Measurements from ENCODE around the gene ECE1. TPM values are rescaled to one million over a fixed set of nuclear protein-coding genes. Genes with fewer than 3 reads are reported as not detected.
"Not testable (repeated sequence)": the region's sequence is repeated elsewhere in the genome, so short reads cannot be mapped to it uniquely, and the experiment has no call there.

The ECE1 gene
- total and polyA plus RNA-seq, 4 donors: 12.1 to 155 (median 123) TPM

- ATAC-seq (ENCODE audit: low FRiP score): no peak
- Histone ChIP-seq H3K4me1 (ENCODE audit: control insufficient read depth in 1 of 2, insufficient read depth in 2 of 2, low read length in 2 of 2) (no peaks in the 10 kb centered on the region), H3K27ac (ENCODE audit: low read depth in 1 of 2, low read length in 2 of 2) (no peak overlapping the region), H3K36me3 (ENCODE audit: control insufficient read depth in 1 of 2, insufficient read depth in 2 of 2, low read length in 1 of 2) (no peaks in the 10 kb centered on the region), H3K4me3 (ENCODE audit: low read length in 2 of 2) (no peak overlapping the region), H3K9me3 (ENCODE audit: control insufficient read depth, low read length) (no peaks in the 10 kb centered on the region), H3K27me3 (ENCODE audit: control insufficient read depth in 1 of 2, insufficient read depth in 2 of 2, low read length in 1 of 2) (no peaks in the 10 kb centered on the region)
- DNase-seq: no peak
- intact Hi-C loops (cut with DNase I): no loop called here
- 87 to 88% methylated on average over 1 of the region's 1 CpG for WGBS, 2 donors
Measured at GRCh38 chr1:21189906-21190500, 100.3 kb downstream of the ECE1 start.

- H3K36me3 ChIP-seq (ENCODE audit: control insufficient read depth in 1 of 2, insufficient read depth in 2 of 2, low read length in 1 of 2): no peaks in the 10 kb centered on the region
Measured at GRCh38 chr1:21189421-21189820, 100.8 kb downstream of the ECE1 start.

GRCh38 chr1:21188235-21188634, 102.0 kb downstream of the ECE1 start:
- DNase-seq: peak in 1 of 2 donors; percentile 22
- no peak for ATAC-seq (ENCODE audit: low FRiP score)
- intact Hi-C loops (cut with DNase I): no loop called here

More at GRCh38 chr1:21189421-21189820, 100.8 kb downstream of the ECE1 start:
- no peaks in the 10 kb centered on the region for H3K9me3 ChIP-seq (ENCODE audit: control insufficient read depth, low read length)
- H3K27ac ChIP-seq (ENCODE audit: low read depth in 1 of 2, low read length in 2 of 2): no peak overlapping the region
- no peaks in the 10 kb centered on the region for H3K4me1 ChIP-seq (ENCODE audit: control insufficient read depth in 1 of 2, insufficient read depth in 2 of 2, low read length in 2 of 2)
- WGBS, 2 donors: 47 to 50% methylated on average over 3 of the region's 3 CpGs
- intact Hi-C loops (cut with DNase I): no loop called here
- H3K27me3 ChIP-seq (ENCODE audit: control insufficient read depth in 1 of 2, insufficient read depth in 2 of 2, low read length in 1 of 2): no peaks in the 10 kb centered on the region
- DNase-seq: no peak
- H3K4me3 ChIP-seq (ENCODE audit: low read length in 2 of 2): no peak overlapping the region
- ATAC-seq (ENCODE audit: low FRiP score): no peak

GRCh38 chr1:21185221-21185731, 105.0 kb downstream of the ECE1 start:
- H3K4me1 ChIP-seq (ENCODE audit: control insufficient read depth in 1 of 2, insufficient read depth in 2 of 2, low read length in 2 of 2): no peaks in the 10 kb centered on the region
- intact Hi-C loops (cut with DNase I): no loop called here
- H3K36me3 ChIP-seq (ENCODE audit: control insufficient read depth in 1 of 2, insufficient read depth in 2 of 2, low read length in 1 of 2): no peaks in the 10 kb centered on the region
- WGBS, 2 donors: 89 to 90% methylated on average over 5 of the region's 5 CpGs
- no peaks in the 10 kb centered on the region for H3K27me3 ChIP-seq (ENCODE audit: control insufficient read depth in 1 of 2, insufficient read depth in 2 of 2, low read length in 1 of 2)
- ATAC-seq (ENCODE audit: low FRiP score) (no peak), DNase-seq (no peak)
- H3K9me3 ChIP-seq (ENCODE audit: control insufficient read depth, low read length): no peaks in the 10 kb centered on the region
- H3K4me3 ChIP-seq (ENCODE audit: low read length in 2 of 2): no peak overlapping the region
- no peak overlapping the region for H3K27ac ChIP-seq (ENCODE audit: low read depth in 1 of 2, low read length in 2 of 2)

More at GRCh38 chr1:21188235-21188634, 102.0 kb downstream of the ECE1 start:
- no peak overlapping the region for H3K27ac ChIP-seq (ENCODE audit: low read depth in 1 of 2, low read length in 2 of 2)
- no peaks in the 10 kb centered on the region for H3K27me3 ChIP-seq (ENCODE audit: control insufficient read depth in 1 of 2, insufficient read depth in 2 of 2, low read length in 1 of 2)
- H3K9me3 ChIP-seq (ENCODE audit: control insufficient read depth, low read length): no peaks in the 10 kb centered on the region
- no peak overlapping the region for H3K4me3 ChIP-seq (ENCODE audit: low read length in 2 of 2)
- no peaks in the 10 kb centered on the region for H3K36me3 ChIP-seq (ENCODE audit: control insufficient read depth in 1 of 2, insufficient read depth in 2 of 2, low read length in 1 of 2)
- H3K4me1 ChIP-seq (ENCODE audit: control insufficient read depth in 1 of 2, insufficient read depth in 2 of 2, low read length in 2 of 2): no peaks in the 10 kb centered on the region
- WGBS, 2 donors: 89 to 90% methylated on average over 3 of the region's 3 CpGs

- WGBS, 2 donors: 57 to 66% methylated on average over 1 of the region's 1 CpG
- Histone ChIP-seq H3K27me3 (ENCODE audit: control insufficient read depth in 1 of 2, insufficient read depth in 2 of 2, low read length in 1 of 2) (no peaks in the 10 kb centered on the region), H3K36me3 (ENCODE audit: control insufficient read depth in 1 of 2, insufficient read depth in 2 of 2, low read length in 1 of 2) (no peaks in the 10 kb centered on the region), H3K9me3 (ENCODE audit: control insufficient read depth, low read length) (no peaks in the 10 kb centered on the region), H3K4me1 (ENCODE audit: control insufficient read depth in 1 of 2, insufficient read depth in 2 of 2, low read length in 2 of 2) (no peaks in the 10 kb centered on the region), H3K27ac (ENCODE audit: low read depth in 1 of 2, low read length in 2 of 2) (no peak overlapping the region), H3K4me3 (ENCODE audit: low read length in 2 of 2) (no peak overlapping the region)
- intact Hi-C loops (cut with DNase I): no loop called here
- no peak for ATAC-seq (ENCODE audit: low FRiP score)
- DNase-seq: no peak
Measured at GRCh38 chr1:21184276-21184675, 106.0 kb downstream of the ECE1 start.

GRCh38 chr1:21182181-21182731, 108.0 kb downstream of the ECE1 start:
- no peak overlapping the region for H3K4me3 ChIP-seq (ENCODE audit: low read length in 2 of 2)
- no peaks in the 10 kb centered on the region for H3K27me3 ChIP-seq (ENCODE audit: control insufficient read depth in 1 of 2, insufficient read depth in 2 of 2, low read length in 1 of 2)
- no peaks in the 10 kb centered on the region for H3K4me1 ChIP-seq (ENCODE audit: control insufficient read depth in 1 of 2, insufficient read depth in 2 of 2, low read length in 2 of 2)
- 84 to 85% methylated on average over 7 of the region's 7 CpGs for WGBS, 2 donors
- intact Hi-C loops (cut with DNase I): no loop called here
- no peaks in the 10 kb centered on the region for H3K9me3 ChIP-seq (ENCODE audit: control insufficient read depth, low read length)
- no peaks in the 10 kb centered on the region for H3K36me3 ChIP-seq (ENCODE audit: control insufficient read depth in 1 of 2, insufficient read depth in 2 of 2, low read length in 1 of 2)
- no peak overlapping the region for H3K27ac ChIP-seq (ENCODE audit: low read depth in 1 of 2, low read length in 2 of 2)
- DNase-seq (peak in 1 of 2 donors; percentile 39), ATAC-seq (ENCODE audit: low FRiP score) (no peak)

GRCh38 chr1:21178271-21178670, 112.0 kb downstream of the ECE1 start:
- H3K27ac ChIP-seq (ENCODE audit: low read depth in 1 of 2, low read length in 2 of 2): not testable (repeated sequence)

GRCh38 chr1:21176586-21177555, 113.4 kb downstream of the ECE1 start, which contains the start of gene EIF4G3:
TSS of gene EIF4G3 (minus strand) at chr1:21176897. CDS start at chr1:21002742, 174,155 bp downstream.
- H3K4me3 ChIP-seq (ENCODE audit: low read length in 2 of 2): peak within 1 kb of the TSS; percentile 84 to 96
- DNase-seq (peak; percentile 99 to 100), ATAC-seq (ENCODE audit: low FRiP score) (peak; percentile 98)
- no peaks in the 10 kb centered on the region for H3K27me3 ChIP-seq (ENCODE audit: control insufficient read depth in 1 of 2, insufficient read depth in 2 of 2, low read length in 1 of 2)
- no peaks in the 10 kb centered on the region for H3K36me3 ChIP-seq (ENCODE audit: control insufficient read depth in 1 of 2, insufficient read depth in 2 of 2, low read length in 1 of 2)
- no peaks in the 10 kb centered on the region for H3K4me1 ChIP-seq (ENCODE audit: control insufficient read depth in 1 of 2, insufficient read depth in 2 of 2, low read length in 2 of 2)
- peak within 1 kb of the TSS in 1 of 2 donors; percentile 76 for H3K27ac ChIP-seq (ENCODE audit: low read depth in 1 of 2, low read length in 2 of 2)
- 2 to 3% methylated on average over 66 to 90 of the region's 90 CpGs for WGBS, 2 donors
- intact Hi-C loops (cut with DNase I): loop anchor here in 1 of 2 donors (2.0 kb wide), 1 partner anchor 390 kb away; the partner anchor contains the start of gene HP1BP3
- no peaks in the 10 kb centered on the region for H3K9me3 ChIP-seq (ENCODE audit: control insufficient read depth, low read length)

More at GRCh38 chr1:21178271-21178670, 112.0 kb downstream of the ECE1 start:
- WGBS, 2 donors: 97% methylated on average over 16 of the region's 16 CpGs
- H3K36me3 ChIP-seq (ENCODE audit: control insufficient read depth in 1 of 2, insufficient read depth in 2 of 2, low read length in 1 of 2); H3K4me1 ChIP-seq (ENCODE audit: control insufficient read depth in 1 of 2, insufficient read depth in 2 of 2, low read length in 2 of 2); intact Hi-C loops (cut with DNase I); H3K9me3 ChIP-seq (ENCODE audit: control insufficient read depth, low read length); H3K4me3 ChIP-seq (ENCODE audit: low read length in 2 of 2); ATAC-seq (ENCODE audit: low FRiP score); H3K27me3 ChIP-seq (ENCODE audit: control insufficient read depth in 1 of 2, insufficient read depth in 2 of 2, low read length in 1 of 2): not testable (repeated sequence)
- peak in 1 of 2 donors; percentile 38 for DNase-seq
